GM23338 (cell line): ENCODE results near the gene DACH1. TPM values are rescaled to one million over a fixed set of nuclear protein-coding genes. Genes with fewer than 3 reads are reported as not detected.

Experiments used
- ATAC-seq: fragments of 200-7000 bp; cut with Tn5 transposase; 3 replicates; pipeline ENCODE4 v1.9.1; 2020
- DNase-seq: peaks from one replicate; pipeline ENCODE4 v3.0.0-alpha.2; 2015; ENCODE audit warnings: low spot score
- H2AFZ ChIP-seq: fragments of 200-600 bp; sonication (generic); 2 replicates; pipeline ENCODE4 v1.8.0; 2016; ENCODE audit warnings: antibody characterized with exemption, mild to moderate bottlenecking, moderate library complexity
- H3F3A ChIP-seq: fragments of 200-600 bp; sonication (generic); replicated peaks from 2 replicates; pipeline ENCODE4 v1.8.0; 2017; ENCODE audit warnings: antibody characterized with exemption, mixed run types, low read depth
- H3K27ac ChIP-seq: fragments of 200-600 bp; sonication (generic); 2 replicates; pipeline ENCODE4 v1.6.1; 2016; ENCODE audit warnings: low read depth
- H3K27me3 ChIP-seq: fragments of 200-600 bp; sonication (generic); 2 replicates; pipeline ENCODE4 v1.8.0; 2016; ENCODE audit warnings: mild to moderate bottlenecking, mixed run types, moderate library complexity; ENCODE audit not compliant: insufficient read depth
- H3K36me3 ChIP-seq: fragments of 200-600 bp; sonication (generic); 2 replicates; pipeline ENCODE4 v1.8.0; 2016; ENCODE audit warnings: mild to moderate bottlenecking; ENCODE audit not compliant: insufficient read depth
- H3K4me1 ChIP-seq: fragments of 200-600 bp; sonication (generic); 2 replicates; pipeline ENCODE4 v1.8.0; 2016; ENCODE audit warnings: mild to moderate bottlenecking, moderate library complexity; ENCODE audit not compliant: insufficient read depth
- H3K4me2 ChIP-seq: fragments of 200-600 bp; sonication (generic); 2 replicates; pipeline ENCODE4 v1.7.1; 2017; ENCODE audit warnings: mixed run types
- H3K4me3 ChIP-seq: fragments of 200-600 bp; sonication (generic); 2 replicates; pipeline ENCODE4 v1.6.1; 2016; ENCODE audit warnings: mixed run types
- H3K79me2 ChIP-seq: fragments of 200-600 bp; sonication (generic); replicated peaks from 2 replicates; pipeline ENCODE4 v1.8.0; 2017; ENCODE audit warnings: mild to moderate bottlenecking; ENCODE audit not compliant: insufficient read depth
- H3K9me2 ChIP-seq: fragments of 200-600 bp; sonication (generic); 2 replicates; pipeline ENCODE4 v1.8.0; 2017; ENCODE audit not compliant: insufficient read depth
- H4K20me1 ChIP-seq: fragments of 200-600 bp; sonication (generic); replicated peaks from 2 replicates; pipeline ENCODE4 v1.8.0; 2017; ENCODE audit warnings: mild to moderate bottlenecking; ENCODE audit not compliant: insufficient read depth
- H3K27ac Mint-ChIP-seq: 2 replicates; pipeline ENCODE4 v1.8.0; 2020; ENCODE audit warnings: inconsistent platforms, mild to moderate bottlenecking, moderate library complexity, mixed read lengths
- H3K27me3 Mint-ChIP-seq: 3 replicates; pipeline ENCODE4 v1.8.0; 2022; ENCODE audit warnings: low read depth, mild to moderate bottlenecking, moderate library complexity, mixed read lengths, inconsistent platforms; ENCODE audit not compliant: insufficient read depth, poor library complexity
- H3K36me3 Mint-ChIP-seq: 3 replicates; pipeline ENCODE4 v1.8.0; 2021; ENCODE audit warnings: low read depth, mild to moderate bottlenecking, inconsistent platforms, moderate library complexity, mixed read lengths
- H3K4me1 Mint-ChIP-seq: 3 replicates; pipeline ENCODE4 v1.8.0; 2020; ENCODE audit warnings: mild to moderate bottlenecking, inconsistent platforms, mixed read lengths
- H3K4me3 Mint-ChIP-seq: 3 replicates; pipeline ENCODE4 v1.8.0; 2021; ENCODE audit warnings: moderate library complexity, mild to moderate bottlenecking, inconsistent platforms, mixed read lengths
- H3K9me3 Mint-ChIP-seq: 3 replicates; pipeline ENCODE4 v1.8.0; 2020; ENCODE audit warnings: moderate library complexity, mild to moderate bottlenecking, inconsistent platforms, mixed read lengths
- CREB1 ChIP-seq: fragments of 250-450 bp; sonication (Bioruptor Pico); IDR thresholded peaks from 2 replicates; pipeline ENCODE4 v1.5.0; 2020; ENCODE audit warnings: low read depth, mild to moderate bottlenecking, moderate library complexity
- CTCF ChIP-seq, 2 experiments: fragments of 200-600 bp in 1 of 2; sonication (generic) in 1 of 2; conservative IDR thresholded peaks; 2 replicates each; pipeline versions ENCODE4 v1.5.1 to v1.6.1; 2016 to 2017; ENCODE audit warnings: antibody characterized with exemption in 2 of 2, low read depth in 2 of 2, mild to moderate bottlenecking in 2 of 2, moderate library complexity in 1 of 2
- ETS1 ChIP-seq: IDR thresholded peaks from 2 replicates; pipeline ENCODE4 v1.6.1; 2016; ENCODE audit warnings: antibody characterized with exemption
- EZH2 ChIP-seq: fragments of 200-600 bp; sonication (generic); IDR thresholded peaks from one replicate; pipeline ENCODE4 v1.8.0; 2017; ENCODE audit warnings: antibody characterized with exemption, mild to moderate bottlenecking, low read depth; ENCODE audit not compliant: unreplicated experiment
- EZH2phosphoT487 ChIP-seq: fragments of 200-600 bp; sonication (generic); IDR thresholded peaks from one replicate; pipeline ENCODE4 v1.8.1; 2018; ENCODE audit warnings: antibody characterized with exemption; ENCODE audit not compliant: unreplicated experiment
- JUNB ChIP-seq: IDR thresholded peaks from one replicate; pipeline ENCODE4 v1.6.1; 2016; ENCODE audit warnings: antibody characterized with exemption; ENCODE audit not compliant: unreplicated experiment
- NANOG ChIP-seq: IDR thresholded peaks from 2 replicates; pipeline ENCODE4 v1.6.1; 2016; ENCODE audit warnings: antibody characterized with exemption, borderline replicate concordance
- POLR2AphosphoS5 ChIP-seq: IDR thresholded peaks from 2 replicates; pipeline ENCODE4 v1.6.1; 2016; ENCODE audit warnings: antibody characterized with exemption, low read depth
- REST ChIP-seq: IDR thresholded peaks from one replicate; pipeline ENCODE4 v1.6.1; 2018; ENCODE audit warnings: antibody characterized with exemption; ENCODE audit not compliant: unreplicated experiment
- STAT1 ChIP-seq: IDR thresholded peaks from one replicate; pipeline ENCODE4 v1.6.1; 2016; ENCODE audit warnings: antibody characterized with exemption; ENCODE audit not compliant: unreplicated experiment
- ZNF114 ChIP-seq: fragments of 250-450 bp; sonication (Bioruptor Pico); IDR thresholded peaks from 2 replicates; pipeline ENCODE4 v1.5.0; 2020; ENCODE audit warnings: mild to moderate bottlenecking, moderate library complexity
- ZNF331 ChIP-seq: fragments of 250-450 bp; sonication (Bioruptor Pico); IDR thresholded peaks from 2 replicates; pipeline ENCODE4 v1.5.0; 2020; ENCODE audit warnings: low read depth, mild to moderate bottlenecking, moderate library complexity
- ZNF462 ChIP-seq: fragments of 250-450 bp; sonication (Bioruptor Pico); IDR thresholded peaks from 2 replicates; pipeline ENCODE4 v1.5.0; 2020; ENCODE audit warnings: mild to moderate bottlenecking, moderate library complexity
- polyA plus RNA-seq: library from polyadenylated mRNA; unstranded; fragments of >200 nt; fragmentation: Nextera tagmentation; extraction: Ambion mirVana; gene quantifications from 2 replicates; pipeline ENCODE4 v1.2.1, GENCODE V29; 2016
- total RNA-seq: library from RNA; depleted of rRNA; stranded (reverse); fragments of >200 nt; shearing (Covaris generic); gene quantifications from 2 replicates; pipeline ENCODE4 v1.2.3, GENCODE V29; 2014

DACH1 gene
- total and polyA plus RNA-seq, 2 experiments from 2014 or later = 0.45 to 0.57 TPM

- H3F3A ChIP-seq = no peaks in the 10 kb centered on the region
- H4K20me1 ChIP-seq = no peaks in the 10 kb centered on the region
- no peak overlapping the region for H3K27ac Mint-ChIP-seq
- H3K4me3 ChIP-seq = no peak overlapping the region
- H3K4me1 Mint-ChIP-seq = peaks cover 22% of the 10 kb centered on the region
- no peaks in the 10 kb centered on the region; the same call in 2 of the 3 replicates for H3K9me3 Mint-ChIP-seq
- no peaks in the 10 kb centered on the region for H3K36me3 Mint-ChIP-seq
- H3K27me3 Mint-ChIP-seq = peaks cover 2% of the 10 kb centered on the region
- peaks cover 22% of the 10 kb centered on the region for H3K4me1 ChIP-seq
- no peak for TF ChIP-seq REST
- TF ChIP-seq ETS1 = no peak
- TF ChIP-seq ZNF331 (CRISPR knock-in tag) = no peak
- TF ChIP-seq CTCF (conservative IDR thresholded peaks at IDR 0.05; ENCODE audit: low read depth in 2 of 2) = no peak
- no peak for TF ChIP-seq POLR2AphosphoS5
- TF ChIP-seq ZNF114 (CRISPR knock-in tag) = no peak
- TF ChIP-seq CREB1 (CRISPR knock-in tag) = no peak
- TF ChIP-seq NANOG = no peak
- TF ChIP-seq JUNB = no peak
- no peak for TF ChIP-seq ZNF462 (CRISPR knock-in tag)
- no peak for TF ChIP-seq EZH2
- TF ChIP-seq EZH2phosphoT487 = no peak
- TF ChIP-seq STAT1 = no peak
- no peaks in the 10 kb centered on the region for H3K79me2 ChIP-seq
- no peak overlapping the region for H3K27ac ChIP-seq
- no peak overlapping the region for H2AFZ ChIP-seq
- H3K27me3 ChIP-seq = no peaks in the 10 kb centered on the region
- H3K36me3 ChIP-seq = no peaks in the 10 kb centered on the region
- no peak for DNase-seq
- H3K4me2 ChIP-seq = no peak overlapping the region
- H3K9me2 ChIP-seq = no peaks in the 10 kb centered on the region
- ATAC-seq = no peak
- no peak overlapping the region for H3K4me3 Mint-ChIP-seq
These were observed 136.7 kb downstream of the DACH1 start for GRCh38 chr13:71730267-71730666.
